IgD-negative memory B cell (primary cell): ENCODE results near the gene APPBP2. TPM values are rescaled to one million over a fixed set of nuclear protein-coding genes. Genes with fewer than 3 reads are reported as not detected.

Experiments
- H3K27ac Mint-ChIP-seq, 3 donors: one replicate each; pipeline ENCODE4 v1.8.0; 2020 to 2022; ENCODE audit warnings: mild to moderate bottlenecking in 3 of 3, mixed read lengths in 3 of 3, moderate library complexity in 1 of 3
- H3K27me3 Mint-ChIP-seq: one replicate; pipeline ENCODE4 v1.8.0; 2021; ENCODE audit warnings: mixed read lengths
- H3K36me3 Mint-ChIP-seq: one replicate; pipeline ENCODE4 v1.8.0; 2020; ENCODE audit warnings: mild to moderate bottlenecking, mixed read lengths
- H3K4me1 Mint-ChIP-seq, 3 donors: one replicate each; pipeline ENCODE4 v1.8.0; 2020 to 2022; ENCODE audit warnings: mixed read lengths in 3 of 3, mild to moderate bottlenecking in 1 of 3
- H3K4me3 Mint-ChIP-seq, 4 donors: one replicate each; pipeline ENCODE4 v1.8.0; 2020 to 2022; ENCODE audit warnings: mild to moderate bottlenecking in 4 of 4, mixed read lengths in 4 of 4, moderate library complexity in 3 of 4
- H3K9me3 Mint-ChIP-seq, 3 donors: one replicate each; pipeline ENCODE4 v1.8.0; 2020 to 2021; ENCODE audit warnings: mixed read lengths in 3 of 3, mild to moderate bottlenecking in 1 of 3
- polyA plus RNA-seq: library from polyadenylated mRNA; unstranded; fragments of 300-500 nt; fragmentation: Illumina TruSeq; gene quantifications from one replicate; pipeline ENCODE4 v1.2.3, GENCODE V29; 2021

Gene APPBP2
- polyA plus RNA-seq, 1 donor from 2014 or later, result 24.4 TPM

DNA sequence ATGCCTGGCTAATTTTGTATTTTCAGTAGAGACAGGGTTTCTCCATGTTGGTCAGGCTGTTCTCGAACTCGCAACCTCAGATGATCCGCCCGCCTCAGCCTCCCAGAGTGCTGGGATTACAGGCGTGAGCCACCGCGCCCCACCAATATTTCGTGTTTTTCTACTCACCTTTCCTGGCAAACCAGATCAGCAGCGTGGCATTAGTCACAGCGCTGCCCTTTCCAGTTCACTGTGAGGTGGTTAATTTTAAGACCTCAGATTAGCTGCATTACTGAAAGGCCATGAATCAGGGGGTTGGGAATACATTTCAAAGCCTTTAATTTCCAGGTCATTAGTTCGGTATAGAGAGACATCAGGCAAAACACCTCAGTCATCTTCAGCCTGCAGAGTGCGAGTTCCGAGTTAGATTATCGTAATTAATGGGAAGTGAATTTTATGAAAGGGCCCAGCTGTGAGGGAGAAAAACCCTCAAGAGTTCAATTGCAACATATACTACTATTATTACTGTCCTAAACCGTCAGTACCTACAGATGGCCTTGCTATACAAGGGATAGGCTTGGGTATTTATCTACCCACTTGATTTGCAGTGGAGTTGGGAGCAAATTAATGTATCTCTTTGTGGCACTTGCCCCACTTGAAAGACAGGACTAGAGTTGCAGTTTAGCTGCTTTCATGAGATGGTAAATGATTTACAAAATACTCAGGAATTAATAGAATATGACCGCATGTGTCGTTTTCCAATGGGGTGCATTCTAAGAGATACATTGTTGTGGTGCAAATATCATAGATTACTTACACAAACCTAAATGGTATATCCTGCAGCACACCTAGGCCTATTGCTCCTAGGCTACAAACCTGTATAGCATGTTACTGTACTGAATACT is 132.0 kb downstream of the APPBP2 start:
- no peaks in the 10 kb centered on the region for H3K27me3 Mint-ChIP-seq
- H3K4me1 Mint-ChIP-seq, result peaks cover 35 to 50% (median 38%) of the 10 kb centered on the region in 3 donors
- H3K27ac Mint-ChIP-seq, result peak overlapping the region in 2 of 3 donors; percentile 60 to 98
- no peaks in the 10 kb centered on the region for H3K9me3 Mint-ChIP-seq
- no peaks in the 10 kb centered on the region for H3K36me3 Mint-ChIP-seq
- H3K4me3 Mint-ChIP-seq, result peak overlapping the region in 2 of 4 donors; percentile 23 to 66

Other genes with a start within 250 kb of the APPBP2 start
- gene USP32, start 134.1 kb downstream of the APPBP2 start, polyA plus RNA-seq, result 6.5 TPM
- not detected for gene CHCT1, start 103.8 kb downstream of the APPBP2 start, polyA plus RNA-seq
- gene PPM1D, start 74.0 kb upstream of the APPBP2 start, polyA plus RNA-seq, result 13.7 TPM
- 23.2 TPM for gene BCAS3, start 151.6 kb upstream of the APPBP2 start, polyA plus RNA-seq